Peyer's patch (tissue), 4 donors: ENCODE data around the gene ARHGEF38.

ENCODE experiments used
- CTCF ChIP-seq, 6 experiments: fragments of 450-650 bp in 4 of 6; fragments of 200-600 bp in 2 of 6; sonication (generic) in 1 of 6; IDR thresholded peaks; one replicate each; pipeline ENCODE4 v1.5.1; 2017 to 2019; ENCODE audit warnings: antibody characterized with exemption in 6 of 6, mild to moderate bottlenecking in 3 of 6, moderate library complexity in 1 of 6
- POLR2A ChIP-seq, 2 donors: fragments of 450-650 bp; IDR thresholded peaks; one replicate each; pipeline ENCODE4 v1.5.1; 2017; ENCODE audit warnings: antibody characterized with exemption in 2 of 2, mild to moderate bottlenecking in 2 of 2, moderate library complexity in 2 of 2

- TF ChIP-seq CTCF (IDR thresholded peaks at IDR 0.05) (no peak), POLR2A (IDR thresholded peaks at IDR 0.05) (no peak)
These were observed 35.8 kb downstream of the ARHGEF38 start for GRCh38 chr4:105588252-105588651.
